HG03159 (cell line): ENCODE results near the gene CRTAC1.

Source experiments
- ATAC-seq: cut with Tn5 transposase; IDR thresholded peaks from one replicate; pipeline ENCODE4 v1.9.1; 2021; ENCODE audit warnings: mild to moderate bottlenecking, moderate library complexity; ENCODE audit not compliant: unreplicated experiment

Gene CRTAC1

GRCh38 chr10:97876402-97876801 is 154.0 kb downstream of the CRTAC1 start:
- no peak for ATAC-seq

GRCh38 chr10:97875391-97875790 is 155.0 kb downstream of the CRTAC1 start:
- ATAC-seq: no peak

- ATAC-seq: no peak
Measured at GRCh38 chr10:97874332-97874731, 156.1 kb downstream of the CRTAC1 start.

GRCh38 chr10:97873569-97873968 is 156.9 kb downstream of the CRTAC1 start:
- no peak for ATAC-seq

- no peak for ATAC-seq
Measured at GRCh38 chr10:97870990-97871389, 159.4 kb downstream of the CRTAC1 start.

- ATAC-seq: peak; percentile 96
Measured at GRCh38 chr10:97869091-97870042, 161.1 kb downstream of the CRTAC1 start.

GRCh38 chr10:97868134-97868685 is 162.2 kb downstream of the CRTAC1 start:
- ATAC-seq: no peak

GRCh38 chr10:97867220-97867800 is 163.1 kb downstream of the CRTAC1 start:
- ATAC-seq: no peak

- ATAC-seq: no peak
Measured at GRCh38 chr10:97866524-97867219, 163.7 kb downstream of the CRTAC1 start.

- ATAC-seq: no peak
Measured at GRCh38 chr10:97865488-97865887, 164.9 kb downstream of the CRTAC1 start.

GRCh38 chr10:97863808-97864207 is 166.6 kb downstream of the CRTAC1 start:
- no peak for ATAC-seq

GRCh38 chr10:97861924-97862323 is 168.5 kb downstream of the CRTAC1 start:
- no peak for ATAC-seq

GRCh38 chr10:97861097-97861750 is 169.2 kb downstream of the CRTAC1 start:
- ATAC-seq: no peak

- ATAC-seq: no peak
Measured at GRCh38 chr10:97858001-97858439, 172.4 kb downstream of the CRTAC1 start.

- ATAC-seq: no peak
Measured at GRCh38 chr10:97854743-97855142, 175.7 kb downstream of the CRTAC1 start.

- ATAC-seq: no peak
Measured at GRCh38 chr10:97852840-97853405, 177.5 kb downstream of the CRTAC1 start.

GRCh38 chr10:97852277-97852676 is 178.1 kb downstream of the CRTAC1 start:
- ATAC-seq: no peak

- no peak for ATAC-seq
Measured at GRCh38 chr10:97851341-97852001, 178.9 kb downstream of the CRTAC1 start.

GRCh38 chr10:97850446-97850845 is 180.0 kb downstream of the CRTAC1 start:
- no peak for ATAC-seq
